ENCODE measurements around the gene P2RX4.

DNA sequence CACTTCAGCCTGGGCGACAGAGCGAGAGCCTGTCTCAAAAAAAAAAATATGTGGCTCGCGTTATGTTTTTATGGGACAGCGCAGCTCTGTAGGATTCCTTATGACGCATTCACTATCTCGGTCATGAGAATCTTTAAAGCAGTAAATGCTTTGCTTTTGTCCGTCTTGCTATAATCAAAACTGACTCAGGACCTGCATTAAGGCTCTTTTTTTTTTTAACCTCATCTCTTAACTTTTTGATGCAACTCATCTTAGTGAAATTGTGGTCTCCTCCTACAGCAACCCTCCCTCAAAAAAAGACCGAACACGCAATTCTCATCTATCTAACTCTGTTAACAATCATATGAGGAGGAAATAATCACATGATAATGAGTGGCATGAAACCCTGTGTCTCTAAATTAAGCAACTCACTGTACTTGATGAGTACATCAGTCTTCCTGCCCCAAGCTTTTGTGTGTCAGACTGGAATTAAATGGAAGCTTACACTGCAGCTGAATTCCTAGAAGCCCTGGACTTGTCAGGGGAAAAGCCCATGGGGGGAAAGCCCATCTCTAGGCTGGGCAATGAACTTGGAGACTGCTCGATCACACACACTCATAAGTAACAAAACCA, 4.3 kb downstream of the P2RX4 start:
- TF ChIP-seq, protein P1, sequence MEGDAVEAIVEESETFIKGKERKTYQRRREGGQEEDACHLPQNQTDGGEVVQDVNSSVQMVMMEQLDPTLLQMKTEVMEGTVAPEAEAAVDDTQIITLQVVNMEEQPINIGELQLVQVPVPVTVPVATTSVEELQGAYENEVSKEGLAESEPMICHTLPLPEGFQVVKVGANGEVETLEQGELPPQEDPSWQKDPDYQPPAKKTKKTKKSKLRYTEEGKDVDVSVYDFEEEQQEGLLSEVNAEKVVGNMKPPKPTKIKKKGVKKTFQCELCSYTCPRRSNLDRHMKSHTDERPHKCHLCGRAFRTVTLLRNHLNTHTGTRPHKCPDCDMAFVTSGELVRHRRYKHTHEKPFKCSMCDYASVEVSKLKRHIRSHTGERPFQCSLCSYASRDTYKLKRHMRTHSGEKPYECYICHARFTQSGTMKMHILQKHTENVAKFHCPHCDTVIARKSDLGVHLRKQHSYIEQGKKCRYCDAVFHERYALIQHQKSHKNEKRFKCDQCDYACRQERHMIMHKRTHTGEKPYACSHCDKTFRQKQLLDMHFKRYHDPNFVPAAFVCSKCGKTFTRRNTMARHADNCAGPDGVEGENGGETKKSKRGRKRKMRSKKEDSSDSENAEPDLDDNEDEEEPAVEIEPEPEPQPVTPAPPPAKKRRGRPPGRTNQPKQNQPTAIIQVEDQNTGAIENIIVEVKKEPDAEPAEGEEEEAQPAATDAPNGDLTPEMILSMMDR (IDR thresholded peaks at IDR 0.05; ENCODE audit: low read depth, low read length, poor library complexity, severe bottlenecking), result no peak
- no peak for TF ChIP-seq EZH2phosphoT487 (IDR thresholded peaks at IDR 0.05; ENCODE audit: borderline replicate concordance, low read length)
